22Rv1 (cell line): ENCODE measurements around the gene CFL1.

Source experiments
- CTCF ChIP-seq: fragments of 450-650 bp; IDR thresholded peaks from 2 replicates; pipeline ENCODE4 v1.5.1; 2017; ENCODE audit warnings: mild to moderate bottlenecking
- ZFX ChIP-seq: fragments of 450-650 bp; IDR thresholded peaks from 2 replicates; pipeline ENCODE4 v1.6.1; 2017; ENCODE audit warnings: antibody characterized with exemption, borderline replicate concordance

- TF ChIP-seq CTCF (no peak), ZFX (no peak)
Measured at GRCh38 chr11:65894034-65894591, 36.1 kb upstream of the CFL1 start.
